ENCODE results near the gene TIAM2.

The TIAM2 gene

GRCh38 chr6:154996841-154997311, 1.8 kb downstream of the TIAM2 start:
- H3K36me3 ChIP-seq (ENCODE audit: control insufficient read depth in 1 of 2, insufficient read depth in 2 of 2, low read length in 2 of 2) = no peaks in the 10 kb centered on the region
- H3K4me2 ChIP-seq (ENCODE audit: low read length) = no peak overlapping the region
- H2AK5ac ChIP-seq (ENCODE audit: low read length) = no peak overlapping the region
- no CpG with 5 or more reads among the region's 5 CpGs for WGBS (ENCODE audit: extremely low coverage, insufficient coverage, insufficient read length)
- H3K9ac ChIP-seq (ENCODE audit: low read length) = no peak overlapping the region
- H4K91ac ChIP-seq (ENCODE audit: low read depth, low read length) = no peak overlapping the region
- no peak overlapping the region for H3K4me3 ChIP-seq (ENCODE audit: low read depth, low read length)
- peaks cover 4% of the 10 kb centered on the region for H3K79me2 ChIP-seq (ENCODE audit: control insufficient read depth, insufficient read depth, low read length, poor library complexity)
- H2BK5ac ChIP-seq (ENCODE audit: low read depth, low read length, poor library complexity) = no peak overlapping the region
- no peak overlapping the region for H2BK12ac ChIP-seq (ENCODE audit: low read length)
- peaks cover 11% of the 10 kb centered on the region for H3K27me3 ChIP-seq (ENCODE audit: insufficient read depth, low read length)
- no peak overlapping the region for H4K8ac ChIP-seq (ENCODE audit: low read depth, low read length)
- no peaks in the 10 kb centered on the region for H3K9me3 ChIP-seq (ENCODE audit: insufficient read depth, low read depth, low read length)
- H2AFZ ChIP-seq (ENCODE audit: insufficient read depth, low read length, poor library complexity) = no peak overlapping the region
- no peak overlapping the region for H3K27ac ChIP-seq (ENCODE audit: low read depth, low read length)
- no peak overlapping the region for H2BK120ac ChIP-seq (ENCODE audit: insufficient read depth, low read length, poor library complexity)
- peak; percentile 32 to 80 for DNase-seq
- peaks cover 5% of the 10 kb centered on the region for H3K79me1 ChIP-seq (ENCODE audit: low read length)
- peaks cover 3 to 7% of the 10 kb centered on the region in 2 experiments for H3K4me1 ChIP-seq (ENCODE audit: control insufficient read depth in 1 of 2, insufficient read depth in 2 of 2, low read length in 2 of 2)
- H3K4ac ChIP-seq (ENCODE audit: low read depth, low read length) = no peak overlapping the region
- H4K12ac ChIP-seq (ENCODE audit: low read depth, low read length) = no peak overlapping the region
- no peak overlapping the region for H3K18ac ChIP-seq (ENCODE audit: low read length)
- H3K23ac ChIP-seq (ENCODE audit: low read length) = no peak overlapping the region
- H3K14ac ChIP-seq (ENCODE audit: low read length) = no peak overlapping the region

- H2BK120ac ChIP-seq (ENCODE audit: insufficient read depth, low read length, poor library complexity) = no peak overlapping the region
- WGBS (ENCODE audit: extremely low coverage, insufficient coverage, insufficient read length) = no CpG with 5 or more reads among the region's 2 CpGs
These were observed 3.7 kb downstream of the TIAM2 start for GRCh38 chr6:154998855-154999254.

GRCh38 chr6:155001482-155001881, 6.4 kb downstream of the TIAM2 start:
- H4K8ac ChIP-seq (ENCODE audit: low read depth, low read length) = no peak overlapping the region
- H2BK120ac ChIP-seq (ENCODE audit: insufficient read depth, low read length, poor library complexity) = no peak overlapping the region
- H3K4me2 ChIP-seq (ENCODE audit: low read length) = no peak overlapping the region
- H3K4me1 ChIP-seq (ENCODE audit: control insufficient read depth in 1 of 2, insufficient read depth in 2 of 2, low read length in 2 of 2) = peaks cover 5 to 12% of the 10 kb centered on the region in 2 experiments
- H3K4me3 ChIP-seq (ENCODE audit: low read depth, low read length) = no peak overlapping the region
- no peaks in the 10 kb centered on the region for H3K9me3 ChIP-seq (ENCODE audit: insufficient read depth, low read depth, low read length)
- no peak overlapping the region for H3K27ac ChIP-seq (ENCODE audit: low read depth, low read length)
- H3K18ac ChIP-seq (ENCODE audit: low read length) = no peak overlapping the region
- WGBS (ENCODE audit: extremely low coverage, insufficient coverage, insufficient read length) = no CpG with 5 or more reads among the region's 5 CpGs
- H3K9ac ChIP-seq (ENCODE audit: low read length) = no peak overlapping the region
- H2AK5ac ChIP-seq (ENCODE audit: low read length) = no peak overlapping the region
- no peaks in the 10 kb centered on the region for H3K36me3 ChIP-seq (ENCODE audit: control insufficient read depth in 1 of 2, insufficient read depth in 2 of 2, low read length in 2 of 2)
- H4K91ac ChIP-seq (ENCODE audit: low read depth, low read length) = no peak overlapping the region
- H2BK5ac ChIP-seq (ENCODE audit: low read depth, low read length, poor library complexity) = no peak overlapping the region
- H3K79me2 ChIP-seq (ENCODE audit: control insufficient read depth, insufficient read depth, low read length, poor library complexity) = no peaks in the 10 kb centered on the region
- H3K23ac ChIP-seq (ENCODE audit: low read length) = no peak overlapping the region
- no peaks in the 10 kb centered on the region for H3K27me3 ChIP-seq (ENCODE audit: insufficient read depth, low read length)
- no peak overlapping the region for H2AFZ ChIP-seq (ENCODE audit: insufficient read depth, low read length, poor library complexity)
- H3K79me1 ChIP-seq (ENCODE audit: low read length) = no peaks in the 10 kb centered on the region
- no peak overlapping the region for H3K4ac ChIP-seq (ENCODE audit: low read depth, low read length)
- no peak for DNase-seq
- no peak overlapping the region for H2BK12ac ChIP-seq (ENCODE audit: low read length)
- no peak overlapping the region for H4K12ac ChIP-seq (ENCODE audit: low read depth, low read length)
- no peak overlapping the region for H3K14ac ChIP-seq (ENCODE audit: low read length)

More at GRCh38 chr6:154998855-154999254, 3.7 kb downstream of the TIAM2 start:
- Histone ChIP-seq H4K91ac (ENCODE audit: low read depth, low read length) (no peak overlapping the region), H2BK12ac (ENCODE audit: low read length) (no peak overlapping the region), H3K36me3 (ENCODE audit: control insufficient read depth in 1 of 2, insufficient read depth in 2 of 2, low read length in 2 of 2) (no peaks in the 10 kb centered on the region), H3K9ac (ENCODE audit: low read length) (no peak overlapping the region), H3K18ac (ENCODE audit: low read length) (no peak overlapping the region), H2AFZ (ENCODE audit: insufficient read depth, low read length, poor library complexity) (no peak overlapping the region), H3K4me2 (ENCODE audit: low read length) (no peak overlapping the region), H3K79me2 (ENCODE audit: control insufficient read depth, insufficient read depth, low read length, poor library complexity) (peaks cover 4% of the 10 kb centered on the region), H3K4ac (ENCODE audit: low read depth, low read length) (no peak overlapping the region), H3K27ac (ENCODE audit: low read depth, low read length) (no peak overlapping the region), H4K8ac (ENCODE audit: low read depth, low read length) (no peak overlapping the region), H3K27me3 (ENCODE audit: insufficient read depth, low read length) (peaks cover 11% of the 10 kb centered on the region), H3K9me3 (ENCODE audit: insufficient read depth, low read depth, low read length) (no peaks in the 10 kb centered on the region), H3K4me1 (ENCODE audit: control insufficient read depth in 1 of 2, insufficient read depth in 2 of 2, low read length in 2 of 2) (peaks cover 3 to 7% of the 10 kb centered on the region in 2 experiments), H3K23ac (ENCODE audit: low read length) (no peak overlapping the region), H4K12ac (ENCODE audit: low read depth, low read length) (no peak overlapping the region), H2BK5ac (ENCODE audit: low read depth, low read length, poor library complexity) (no peak overlapping the region), H3K79me1 (ENCODE audit: low read length) (peaks cover 5% of the 10 kb centered on the region), H3K14ac (ENCODE audit: low read length) (no peak overlapping the region), H3K4me3 (ENCODE audit: low read depth, low read length) (no peak overlapping the region), H2AK5ac (ENCODE audit: low read length) (no peak overlapping the region)
- no peak for DNase-seq

GRCh38 chr6:155001934-155002333, 6.8 kb downstream of the TIAM2 start:
- Histone ChIP-seq H3K36me3 (ENCODE audit: control insufficient read depth in 1 of 2, insufficient read depth in 2 of 2, low read length in 2 of 2) (no peaks in the 10 kb centered on the region), H3K14ac (ENCODE audit: low read length) (no peak overlapping the region)

More at GRCh38 chr6:155001934-155002333, 6.8 kb downstream of the TIAM2 start:
- Histone ChIP-seq H3K4me2 (ENCODE audit: low read length) (no peak overlapping the region), H3K23ac (ENCODE audit: low read length) (no peak overlapping the region), H2BK12ac (ENCODE audit: low read length) (no peak overlapping the region), H3K4ac (ENCODE audit: low read depth, low read length) (no peak overlapping the region), H4K12ac (ENCODE audit: low read depth, low read length) (no peak overlapping the region), H3K27me3 (ENCODE audit: insufficient read depth, low read length) (no peaks in the 10 kb centered on the region), H4K8ac (ENCODE audit: low read depth, low read length) (no peak overlapping the region), H2AK5ac (ENCODE audit: low read length) (no peak overlapping the region), H2AFZ (ENCODE audit: insufficient read depth, low read length, poor library complexity) (no peak overlapping the region), H3K79me2 (ENCODE audit: control insufficient read depth, insufficient read depth, low read length, poor library complexity) (no peaks in the 10 kb centered on the region), H3K4me3 (ENCODE audit: low read depth, low read length) (no peak overlapping the region), H2BK5ac (ENCODE audit: low read depth, low read length, poor library complexity) (no peak overlapping the region), H3K9me3 (ENCODE audit: insufficient read depth, low read depth, low read length) (no peaks in the 10 kb centered on the region), H3K79me1 (ENCODE audit: low read length) (no peaks in the 10 kb centered on the region), H2BK120ac (ENCODE audit: insufficient read depth, low read length, poor library complexity) (no peak overlapping the region), H3K18ac (ENCODE audit: low read length) (no peak overlapping the region), H4K91ac (ENCODE audit: low read depth, low read length) (no peak overlapping the region), H3K27ac (ENCODE audit: low read depth, low read length) (no peak overlapping the region), H3K4me1 (ENCODE audit: control insufficient read depth in 1 of 2, insufficient read depth in 2 of 2, low read length in 2 of 2) (peaks cover 5 to 12% of the 10 kb centered on the region in 2 experiments), H3K9ac (ENCODE audit: low read length) (no peak overlapping the region)
- no CpG with 5 or more reads among the region's 4 CpGs for WGBS (ENCODE audit: extremely low coverage, insufficient coverage, insufficient read length)
- DNase-seq = no peak

Measured in trophoblast cell (in vitro differentiated cells and primary cell).